Hematopoietic multipotent progenitor cell (in vitro differentiated cells): ENCODE results near the gene SGF29. TPM values are rescaled to one million over a fixed set of nuclear protein-coding genes. Genes with fewer than 3 reads are reported as not detected.
"Not testable (repeated sequence)": the region's sequence is repeated elsewhere in the genome, so short reads cannot be mapped to it uniquely, and the experiment has no call there.

Source experiments
- DNase-seq, 3 donors: peaks; one replicate each; pipeline ENCODE4 v3.0.0-alpha.2; 2011 to 2015; ENCODE audit warnings: low read depth in 2 of 3, low spot score in 2 of 3
- total RNA-seq: library from RNA; depleted of rRNA; stranded (reverse); fragments of >200 nt; gene quantifications from one replicate; pipeline ENCODE4 v1.2.3, GENCODE V29; 2012

SGF29 gene
- total RNA-seq, 1 donor = 36.1 TPM

- DNase-seq = not testable (repeated sequence)
Measured at GRCh38 chr16:28638359-28638758, 84.6 kb downstream of the SGF29 start.

GRCh38 chr16:28639959-28640358 lies 86.2 kb downstream of the SGF29 start:
- not testable (repeated sequence) for DNase-seq

Other genes starting within 250 kb of the SGF29 start
- gene NPIPB6, start 190.4 kb upstream of the SGF29 start, total RNA-seq = 1.1 TPM
- 249 TPM for gene EIF3CL, start 150.1 kb upstream of the SGF29 start, total RNA-seq
- not detected for gene NPIPB7, start 81.6 kb upstream of the SGF29 start, total RNA-seq
- 39.0 TPM for gene CLN3, start 61.8 kb upstream of the SGF29 start, total RNA-seq
- 2.7 TPM for gene APOBR, start 59.3 kb upstream of the SGF29 start, total RNA-seq
- gene IL27, start 47.1 kb upstream of the SGF29 start, total RNA-seq = not detected
- not detected for gene NUPR1, start 14.9 kb upstream of the SGF29 start, total RNA-seq
- 0.27 TPM for gene SULT1A2, start 43.1 kb downstream of the SGF29 start, total RNA-seq
- 24.0 TPM for gene SULT1A1, start 56.1 kb downstream of the SGF29 start, total RNA-seq
- gene NPIPB8, start 84.1 kb downstream of the SGF29 start, total RNA-seq = not detected
- 361 TPM for gene EIF3C, start 157.5 kb downstream of the SGF29 start, total RNA-seq
- gene NPIPB9, start 197.9 kb downstream of the SGF29 start, total RNA-seq = 0.54 TPM